ENCODE measurements around the gene KRT3. TPM values are rescaled to one million over a fixed set of nuclear protein-coding genes. Genes with fewer than 3 reads are reported as not detected.
"Not testable (repeated sequence)": the region's sequence is repeated elsewhere in the genome, so short reads cannot be mapped to it uniquely, and the experiment has no call there.

Gene KRT3
- polyA plus RNA-seq, 6 donors from 2014 or later, result not detected

DNA sequence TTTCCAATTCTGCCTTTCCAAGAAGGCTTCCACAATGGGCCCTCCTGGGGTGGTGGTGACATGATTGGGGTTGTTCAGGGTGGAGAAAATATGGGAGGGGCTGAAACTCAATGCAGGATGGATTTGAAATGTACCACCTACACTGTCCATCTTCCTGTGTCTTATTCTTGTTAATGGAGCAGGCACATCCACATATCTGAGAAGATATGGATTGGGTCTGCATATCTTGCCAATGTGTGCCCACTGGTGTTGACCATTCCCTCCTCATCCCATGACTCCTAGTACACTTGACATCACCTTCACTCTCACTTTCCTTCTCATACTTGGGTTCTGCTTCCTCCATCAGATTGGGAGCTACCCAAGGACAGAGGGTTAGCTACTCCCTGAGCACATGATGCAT lies 26.0 kb downstream of the KRT3 start:
- Mint-ChIP-seq H3K4me3 (peak overlapping the region in 1 of 8 donors; percentile 16), H3K27me3 (peaks cover 12 to 51% (median 18%) of the 10 kb centered on the region in 3 donors), H3K9me3 (peaks cover 0 to 4% (median 0%) of the 10 kb centered on the region in 7 donors), H3K36me3 (no peaks in the 10 kb centered on the region), H3K27ac (no peak overlapping the region), H3K4me1 (no peaks in the 10 kb centered on the region)
- ATAC-seq (ENCODE audit: low read depth in 2 of 2) (no peak), DNase-seq (no peak)

DNA sequence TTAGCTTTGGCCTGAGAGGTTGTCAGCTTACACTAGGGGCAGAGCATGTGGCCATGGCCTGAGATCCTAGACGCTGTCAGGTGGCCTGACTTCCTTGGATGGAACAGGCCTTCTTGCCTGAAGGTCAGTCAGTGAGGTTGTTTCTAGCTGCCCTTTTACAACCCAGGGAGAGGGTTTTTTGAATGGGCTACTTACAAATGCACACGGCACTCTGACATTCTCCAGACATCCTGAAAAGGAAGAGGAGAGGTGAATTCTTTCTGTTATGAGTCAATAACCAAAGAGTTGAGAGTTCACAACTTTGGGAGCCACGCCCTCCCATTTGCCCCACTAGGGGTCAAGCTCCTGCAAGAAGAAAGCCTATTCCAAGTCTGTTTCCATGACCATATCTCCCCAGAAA lies 26.6 kb downstream of the KRT3 start:
- Mint-ChIP-seq H3K9me3 (peaks cover 0 to 4% (median 0%) of the 10 kb centered on the region in 7 donors), H3K27me3 (peaks cover 12 to 51% (median 21%) of the 10 kb centered on the region in 3 donors), H3K27ac (no peak overlapping the region), H3K36me3 (no peaks in the 10 kb centered on the region), H3K4me1 (no peaks in the 10 kb centered on the region), H3K4me3 (no peak overlapping the region)
- ATAC-seq (ENCODE audit: low read depth in 2 of 2) (no peak), DNase-seq (no peak)

DNA sequence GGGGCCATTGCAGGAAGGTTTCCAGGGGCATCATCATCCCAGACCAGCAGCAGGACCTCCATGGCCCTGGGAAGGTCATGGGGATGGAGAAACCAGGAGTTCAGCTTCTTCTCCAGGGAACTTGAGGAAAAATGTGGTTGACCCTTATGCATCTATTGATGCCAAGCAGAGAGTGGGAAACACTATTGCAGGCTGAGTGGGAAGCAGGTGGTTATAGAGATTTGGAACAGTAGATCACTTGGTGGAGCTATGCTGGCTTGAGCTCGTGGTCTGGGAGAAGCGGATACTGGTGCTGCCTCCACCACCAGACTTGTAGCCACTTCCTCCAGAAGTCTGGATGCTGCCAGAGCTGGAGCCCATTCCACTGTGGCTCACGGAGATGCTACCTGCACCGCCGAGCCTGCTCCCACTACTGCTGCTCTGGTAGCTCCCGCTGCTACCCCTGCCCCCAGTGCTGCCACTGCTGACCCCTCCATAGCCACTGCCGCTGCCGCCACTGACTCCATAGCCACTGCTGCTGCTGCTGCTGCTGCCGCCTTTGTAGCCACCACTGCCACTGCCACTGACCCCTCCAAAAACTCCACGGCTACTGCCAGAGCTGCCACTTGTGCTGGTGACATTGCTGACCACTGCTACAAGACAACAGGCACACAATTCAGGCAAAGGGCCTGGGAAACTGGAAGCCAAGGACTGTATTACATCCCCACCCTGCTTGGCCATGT lies 27.3 kb downstream of the KRT3 start:
- Mint-ChIP-seq H3K4me3 (no peak overlapping the region), H3K36me3 (no peaks in the 10 kb centered on the region), H3K27me3 (peaks cover 12 to 51% (median 21%) of the 10 kb centered on the region in 3 donors), H3K4me1 (no peaks in the 10 kb centered on the region), H3K27ac (peak overlapping the region in 1 of 6 donors; percentile 57), H3K9me3 (peaks cover 0 to 4% (median 0%) of the 10 kb centered on the region in 7 donors)
- DNase-seq, result no peak
- no peak for ATAC-seq (ENCODE audit: low read depth in 2 of 2)

DNA sequence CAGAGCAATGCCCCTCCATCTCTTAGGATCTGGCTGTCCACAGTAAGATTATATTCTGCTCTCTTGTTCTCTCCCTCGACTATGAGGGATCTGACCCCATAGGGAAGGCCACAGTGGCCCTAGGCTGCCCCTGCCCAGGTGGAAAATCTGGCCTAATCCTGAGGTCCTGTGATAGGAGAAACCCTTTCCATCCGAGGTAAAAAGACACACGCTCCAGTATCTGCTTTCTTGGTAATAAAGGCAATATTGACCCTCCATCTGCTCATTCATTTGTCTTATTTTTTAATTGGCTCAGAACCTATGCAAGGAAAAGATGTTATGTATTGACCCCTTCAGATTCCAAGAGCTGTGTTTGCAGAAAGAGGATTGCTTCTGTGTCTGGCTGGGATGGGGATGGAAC lies 28.5 kb downstream of the KRT3 start:
- Mint-ChIP-seq H3K36me3 (no peaks in the 10 kb centered on the region), H3K4me1 (no peaks in the 10 kb centered on the region), H3K27me3 (peaks cover 12 to 51% (median 16%) of the 10 kb centered on the region in 3 donors), H3K27ac (no peak overlapping the region), H3K9me3 (peaks cover 0 to 12% (median 5%) of the 10 kb centered on the region in 7 donors), H3K4me3 (no peak overlapping the region)
- DNase-seq, result no peak
- ATAC-seq (ENCODE audit: low read depth in 2 of 2), result no peak

DNA sequence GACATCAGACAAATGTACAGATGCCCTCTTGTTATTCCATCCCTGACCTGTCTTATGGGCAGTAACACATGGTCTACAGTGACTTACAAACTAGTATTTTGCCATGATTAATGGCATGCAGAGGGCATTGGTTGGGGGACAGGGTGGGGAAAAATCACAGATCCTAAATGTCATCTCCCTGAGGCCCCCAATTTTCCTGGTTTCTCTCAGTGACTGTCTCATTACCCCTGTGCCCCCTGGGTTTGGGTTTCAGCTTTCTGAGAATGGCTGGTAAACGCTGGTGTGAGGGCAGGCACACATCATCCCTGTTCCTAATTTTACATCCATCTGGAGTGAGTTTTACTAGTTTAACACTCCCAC lies 28.9 kb downstream of the KRT3 start:
- no peak overlapping the region for H3K4me3 Mint-ChIP-seq
- H3K27ac Mint-ChIP-seq, result no peak overlapping the region
- H3K27me3 Mint-ChIP-seq, result peaks cover 12 to 50% (median 16%) of the 10 kb centered on the region in 3 donors
- H3K4me1 Mint-ChIP-seq, result no peaks in the 10 kb centered on the region
- peaks cover 0 to 16% (median 7%) of the 10 kb centered on the region in 7 donors for H3K9me3 Mint-ChIP-seq
- ATAC-seq (ENCODE audit: low read depth in 2 of 2) (no peak), DNase-seq (no peak)
- H3K36me3 Mint-ChIP-seq, result no peaks in the 10 kb centered on the region

DNA sequence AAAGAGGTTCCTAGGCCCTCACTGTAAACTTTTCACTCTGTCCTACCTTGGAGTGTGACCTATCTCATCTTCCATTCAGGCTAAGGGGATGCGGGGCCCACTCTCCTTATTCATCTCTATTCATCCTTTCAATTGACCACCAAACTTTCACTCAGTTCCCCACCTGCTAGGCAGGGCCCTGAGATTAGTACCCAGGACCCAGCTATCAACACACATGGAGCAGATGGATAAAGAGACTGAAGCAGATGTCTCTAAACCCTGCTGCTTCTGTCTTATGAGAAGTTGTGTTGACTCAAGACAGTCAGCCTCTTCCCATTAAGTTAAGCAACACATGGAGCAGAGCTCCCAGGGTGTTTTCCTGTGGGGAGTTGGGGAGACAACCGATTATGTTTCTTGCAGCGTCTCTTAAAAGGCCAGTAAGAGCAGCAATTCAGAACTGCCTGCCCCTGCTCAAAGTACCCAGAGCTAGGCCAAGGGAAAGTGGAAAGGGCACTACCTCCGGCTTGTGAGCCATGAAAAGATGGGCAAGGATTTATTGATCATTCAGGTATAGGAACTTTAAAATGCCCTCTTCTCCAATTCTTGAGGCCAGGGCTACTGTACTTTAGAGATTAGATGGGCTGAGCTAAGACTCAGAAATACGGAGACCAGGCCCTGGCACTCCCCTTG lies 29.4 kb downstream of the KRT3 start:
- ATAC-seq (ENCODE audit: low read depth in 2 of 2) (no peak), DNase-seq (no peak)
- Mint-ChIP-seq H3K36me3 (no peaks in the 10 kb centered on the region), H3K27ac (no peak overlapping the region), H3K9me3 (peaks cover 0 to 20% (median 8%) of the 10 kb centered on the region in 7 donors), H3K4me1 (no peaks in the 10 kb centered on the region), H3K4me3 (no peak overlapping the region), H3K27me3 (peaks cover 12 to 44% (median 16%) of the 10 kb centered on the region in 3 donors)

DNA sequence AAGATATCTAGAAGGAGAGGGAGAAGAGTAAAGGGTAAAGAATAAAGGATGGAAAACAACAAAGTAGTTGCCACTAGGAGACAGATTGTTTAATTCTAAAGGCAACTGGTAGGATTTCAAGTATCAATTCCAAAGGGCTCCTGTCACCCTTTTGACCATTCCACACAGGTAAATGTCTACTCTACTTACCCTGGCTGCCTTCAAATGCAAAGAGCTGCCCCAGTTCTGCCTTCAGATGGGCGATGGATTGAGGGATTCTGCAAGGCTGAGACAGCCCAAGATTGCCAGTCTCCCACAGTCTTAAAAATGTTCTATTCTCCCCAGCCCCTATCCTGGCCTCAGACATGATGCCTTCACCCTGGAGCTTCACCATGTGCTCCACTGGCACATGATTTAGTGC lies 30.2 kb downstream of the KRT3 start:
- no peaks in the 10 kb centered on the region for H3K4me1 Mint-ChIP-seq
- no peak for DNase-seq
- no peak overlapping the region for H3K4me3 Mint-ChIP-seq
- H3K9me3 Mint-ChIP-seq, result peaks cover 3 to 28% (median 16%) of the 10 kb centered on the region in 7 donors
- no peak overlapping the region for H3K27ac Mint-ChIP-seq
- no peak for ATAC-seq (ENCODE audit: low read depth in 2 of 2)
- H3K27me3 Mint-ChIP-seq, result peaks cover 7 to 37% (median 9%) of the 10 kb centered on the region in 3 donors
- no peaks in the 10 kb centered on the region for H3K36me3 Mint-ChIP-seq

DNA sequence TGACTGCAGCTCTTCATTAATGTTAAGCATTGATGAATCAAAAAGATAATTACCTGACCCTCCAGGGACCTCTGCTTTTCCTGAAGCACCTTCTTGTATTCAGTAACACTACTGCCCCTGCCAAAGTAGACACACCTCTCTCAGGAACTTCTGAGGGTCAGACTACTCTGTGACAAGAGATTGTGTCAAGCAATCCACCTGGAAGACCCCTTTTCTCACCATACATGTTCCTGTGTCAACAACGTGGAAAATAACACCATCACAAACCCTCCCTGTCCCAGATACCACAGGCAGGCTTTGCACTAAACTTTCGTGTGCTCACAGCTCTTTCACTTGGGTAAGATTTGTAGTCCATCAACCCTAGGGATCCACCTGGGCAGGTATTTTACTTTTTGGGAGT lies 31.9 kb downstream of the KRT3 start:
- H3K27me3 Mint-ChIP-seq, result peaks cover 7 to 24% (median 14%) of the 10 kb centered on the region in 3 donors
- peaks cover 3 to 43% (median 25%) of the 10 kb centered on the region in 7 donors for H3K9me3 Mint-ChIP-seq
- H3K4me3 Mint-ChIP-seq, result no peak overlapping the region
- ATAC-seq (ENCODE audit: low read depth in 2 of 2) (no peak), DNase-seq (no peak)
- no peaks in the 10 kb centered on the region for H3K36me3 Mint-ChIP-seq
- no peaks in the 10 kb centered on the region for H3K4me1 Mint-ChIP-seq
- no peak overlapping the region for H3K27ac Mint-ChIP-seq

DNA sequence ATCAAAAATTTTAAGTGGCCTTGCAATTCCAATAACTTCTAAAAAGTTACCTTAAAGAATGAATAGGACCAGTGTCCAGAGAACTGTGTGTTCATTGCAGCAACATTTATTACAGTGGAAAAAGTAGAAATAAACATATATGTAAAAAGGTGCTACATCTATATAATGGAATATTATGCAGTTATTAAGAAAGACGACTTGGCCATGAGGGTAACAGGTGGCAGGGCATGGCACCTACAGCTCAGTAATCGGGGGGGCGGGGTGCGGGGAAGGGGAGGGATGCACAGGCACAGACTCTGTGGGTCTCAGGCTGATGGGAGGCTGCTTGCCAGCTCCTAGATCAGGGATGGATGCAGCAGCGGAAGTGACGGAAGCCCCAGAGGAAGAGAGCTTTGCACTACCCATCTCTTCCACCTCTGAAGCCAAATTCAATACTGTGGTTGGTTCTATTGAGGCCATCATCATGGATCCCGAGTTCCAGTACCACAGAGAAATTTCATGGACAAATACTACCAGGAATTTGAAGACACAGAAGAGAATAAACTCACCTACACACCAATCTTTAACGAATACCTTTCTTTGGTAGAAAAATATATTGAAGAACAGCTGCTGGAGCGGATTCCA lies 32.8 kb downstream of the KRT3 start:
- DNase-seq (no peak), ATAC-seq (ENCODE audit: low read depth in 2 of 2) (no peak)
- no peak overlapping the region for H3K4me3 Mint-ChIP-seq
- peaks cover 7 to 23% (median 18%) of the 10 kb centered on the region in 3 donors for H3K27me3 Mint-ChIP-seq
- H3K36me3 Mint-ChIP-seq, result no peaks in the 10 kb centered on the region
- no peak overlapping the region for H3K27ac Mint-ChIP-seq
- no peaks in the 10 kb centered on the region for H3K4me1 Mint-ChIP-seq
- H3K9me3 Mint-ChIP-seq, result peaks cover 3 to 48% (median 25%) of the 10 kb centered on the region in 7 donors

DNA sequence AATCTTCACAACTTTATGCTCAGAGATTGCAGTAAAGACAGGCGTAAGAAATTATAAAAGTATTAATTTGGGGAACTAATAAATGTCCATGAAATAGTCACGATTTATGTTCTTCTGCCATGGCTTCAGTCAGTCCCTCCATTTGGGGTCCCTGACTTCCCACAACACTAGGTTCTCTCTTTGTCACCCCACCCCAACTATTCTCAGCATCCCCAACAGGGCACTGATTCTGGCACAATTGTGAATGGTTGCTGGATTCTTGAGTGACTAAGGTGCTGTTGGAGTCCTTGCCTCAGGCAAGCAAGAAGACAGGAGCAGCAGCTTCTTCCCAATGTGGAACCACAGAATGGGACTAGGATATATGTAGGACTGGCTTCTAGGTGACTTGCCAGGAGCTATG lies 34.1 kb downstream of the KRT3 start:
- Mint-ChIP-seq H3K4me1 (no peaks in the 10 kb centered on the region), H3K27ac (no peak overlapping the region), H3K4me3 (no peak overlapping the region), H3K9me3 (peaks cover 3 to 48% (median 25%) of the 10 kb centered on the region in 7 donors), H3K36me3 (no peaks in the 10 kb centered on the region), H3K27me3 (peaks cover 7 to 18% (median 11%) of the 10 kb centered on the region in 3 donors)
- no peak for ATAC-seq (ENCODE audit: low read depth in 2 of 2)
- DNase-seq, result no peak

DNA sequence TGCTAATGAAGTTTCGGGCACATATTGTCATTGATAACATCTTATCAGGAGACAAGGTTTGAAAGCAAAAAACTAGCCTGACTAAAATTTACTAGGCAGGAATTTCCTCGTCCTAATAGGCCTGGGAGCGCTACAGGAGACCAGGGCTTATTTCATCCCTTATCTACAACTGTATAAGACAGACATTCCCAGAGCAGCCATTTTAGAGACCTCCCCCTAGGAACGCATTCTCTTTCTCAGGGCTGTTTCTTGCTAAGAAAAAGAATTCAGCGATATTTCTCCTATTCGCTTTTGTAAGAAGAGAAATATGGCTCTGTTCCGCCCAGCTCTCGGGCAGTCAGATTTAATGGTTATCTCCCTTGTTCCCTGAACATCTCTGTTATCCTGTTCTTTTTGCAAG lies 34.7 kb downstream of the KRT3 start:
- DNase-seq; H3K4me3 Mint-ChIP-seq; H3K36me3 Mint-ChIP-seq; H3K4me1 Mint-ChIP-seq; H3K27ac Mint-ChIP-seq; ATAC-seq (ENCODE audit: low read depth in 2 of 2): not testable (repeated sequence)
- Mint-ChIP-seq H3K27me3 (peaks cover 3 to 14% (median 6%) of the 10 kb centered on the region in 3 donors), H3K9me3 (peaks cover 3 to 48% (median 25%) of the 10 kb centered on the region in 7 donors)

DNA sequence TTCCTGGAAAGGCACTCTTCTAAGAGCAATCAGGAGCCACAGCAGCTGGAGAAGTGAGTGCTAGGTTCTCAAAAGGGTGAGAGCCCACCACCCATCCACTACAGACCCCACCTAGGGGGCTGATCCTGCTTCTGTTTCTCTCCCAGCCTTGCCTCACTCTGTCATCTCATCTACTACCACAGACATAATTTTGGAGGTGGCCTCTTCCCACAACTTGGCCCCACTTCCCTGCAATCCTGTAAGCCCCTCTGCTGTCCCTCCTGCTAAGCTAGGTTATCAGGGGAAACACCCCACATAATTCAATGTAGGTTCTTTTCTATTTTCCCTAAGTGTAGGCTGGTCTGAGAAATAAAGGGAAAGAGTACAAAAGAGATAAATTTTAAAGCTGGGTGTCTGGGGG lies 35.3 kb downstream of the KRT3 start:
- peaks cover 3 to 48% (median 25%) of the 10 kb centered on the region in 7 donors for H3K9me3 Mint-ChIP-seq
- no peaks in the 10 kb centered on the region for H3K36me3 Mint-ChIP-seq
- DNase-seq, result no peak
- H3K4me3 Mint-ChIP-seq, result no peak overlapping the region
- H3K27ac Mint-ChIP-seq, result no peak overlapping the region
- H3K27me3 Mint-ChIP-seq, result peaks cover 0 to 12% (median under 1%) of the 10 kb centered on the region in 3 donors
- H3K4me1 Mint-ChIP-seq, result no peaks in the 10 kb centered on the region
- no peak for ATAC-seq (ENCODE audit: low read depth in 2 of 2)

DNA sequence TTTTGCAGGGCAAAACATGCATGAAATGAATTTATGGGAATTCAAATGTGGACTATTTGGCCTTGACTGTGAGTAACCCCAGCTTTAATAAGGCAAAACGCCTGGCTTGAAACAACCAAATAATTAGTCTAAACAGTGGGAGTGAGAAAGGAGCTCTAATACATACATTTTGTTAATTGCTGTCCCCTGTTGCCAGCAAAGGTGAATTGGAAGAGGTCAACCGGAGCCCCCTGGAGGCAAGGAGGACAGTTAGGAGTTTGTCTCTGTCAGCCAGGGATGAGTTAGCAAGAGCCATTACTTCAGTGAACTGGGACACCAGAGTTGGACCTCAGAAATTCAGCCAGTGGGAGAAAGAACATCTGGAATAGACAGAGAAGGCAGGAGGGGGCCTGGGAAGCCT lies 36.2 kb downstream of the KRT3 start:
- no peaks in the 10 kb centered on the region for H3K36me3 Mint-ChIP-seq
- H3K4me1 Mint-ChIP-seq, result no peaks in the 10 kb centered on the region
- peaks cover 3 to 48% (median 25%) of the 10 kb centered on the region in 7 donors for H3K9me3 Mint-ChIP-seq
- peak overlapping the region in 1 of 8 donors; percentile 3 for H3K4me3 Mint-ChIP-seq
- DNase-seq (no peak), ATAC-seq (ENCODE audit: low read depth in 2 of 2) (no peak)
- H3K27me3 Mint-ChIP-seq, result peaks cover 0 to 10% (median 8%) of the 10 kb centered on the region in 3 donors
- no peak overlapping the region for H3K27ac Mint-ChIP-seq

Data from naive B cell (primary cell).